Measurements from ENCODE around the gene DNAH17.

The DNAH17 gene

DNA sequence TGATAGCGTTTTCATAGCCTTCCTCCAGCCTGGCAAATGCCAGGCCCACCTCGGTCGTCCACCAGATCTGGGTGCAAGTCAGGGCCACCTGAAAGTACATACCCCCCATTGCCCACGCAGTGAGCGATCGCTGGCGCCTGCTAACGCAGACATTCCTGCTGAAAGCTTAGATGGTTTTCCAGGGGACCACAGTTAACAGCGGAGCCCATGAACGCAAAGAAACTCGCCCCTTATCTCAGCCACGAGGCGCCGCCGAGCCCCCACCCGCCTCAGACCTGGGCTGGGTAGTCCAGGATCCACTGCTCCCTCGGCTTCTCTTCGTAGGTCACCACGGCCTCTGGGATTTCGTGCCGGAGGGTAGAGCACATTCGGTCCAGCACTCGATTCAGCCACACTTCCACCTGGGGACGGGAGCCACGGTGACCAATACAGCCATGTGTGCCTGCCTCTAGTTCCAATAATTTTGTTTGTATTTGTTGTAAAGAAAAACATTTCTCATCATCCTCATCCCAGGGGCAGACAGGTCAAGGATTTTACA lies 74.5 kb downstream of the DNAH17 start:
- DNase-seq (ENCODE audit: insufficient read length, low spot score) (no peak), FAIRE-seq (no peak)
- TF ChIP-seq POLR2A (IDR thresholded peaks at IDR 0.05; ENCODE audit: low read depth, low read length), result no peak

DNA sequence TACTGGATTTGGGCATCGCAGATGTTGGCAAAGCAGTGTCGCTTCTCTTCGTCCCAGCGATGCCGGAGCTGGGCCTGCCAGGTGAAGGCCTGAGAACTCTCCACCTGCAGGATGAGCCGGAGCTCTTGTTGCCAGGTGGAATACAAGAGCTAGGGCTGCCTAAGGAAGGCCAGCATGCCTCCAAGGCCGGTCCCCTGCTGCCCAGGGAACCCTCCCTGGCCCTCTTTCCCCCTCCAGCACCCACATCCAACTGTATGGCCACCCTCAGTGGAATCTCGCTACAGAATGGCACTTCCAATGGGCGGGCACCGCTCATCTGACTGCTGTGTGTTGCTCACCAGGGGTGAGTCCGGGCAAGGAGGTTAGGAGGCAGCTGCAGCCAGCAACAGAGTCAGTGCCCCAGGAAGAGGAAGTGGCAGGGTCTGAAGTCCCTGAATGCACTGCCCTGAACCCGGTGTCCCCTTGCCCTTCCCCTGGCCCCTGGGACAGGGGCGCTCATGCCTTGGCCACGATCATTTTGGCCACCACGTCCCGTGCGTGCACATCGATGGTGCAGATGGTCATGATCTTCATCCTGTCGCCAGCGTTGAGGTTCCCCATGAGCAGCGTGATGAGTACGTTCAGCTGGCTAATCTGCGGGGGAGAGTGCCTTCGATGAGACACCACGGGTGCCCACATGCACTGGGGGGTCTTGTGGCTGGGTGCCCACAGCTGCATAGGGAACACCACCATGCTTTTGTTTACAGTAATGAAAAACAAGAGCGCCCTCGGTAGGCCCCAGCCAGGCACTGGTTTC lies 75.8 kb downstream of the DNAH17 start:
- no peak for DNase-seq (ENCODE audit: insufficient read length, low spot score)
- no peak for TF ChIP-seq POLR2A (IDR thresholded peaks at IDR 0.05; ENCODE audit: low read depth, low read length)
- no peak for FAIRE-seq

DNA sequence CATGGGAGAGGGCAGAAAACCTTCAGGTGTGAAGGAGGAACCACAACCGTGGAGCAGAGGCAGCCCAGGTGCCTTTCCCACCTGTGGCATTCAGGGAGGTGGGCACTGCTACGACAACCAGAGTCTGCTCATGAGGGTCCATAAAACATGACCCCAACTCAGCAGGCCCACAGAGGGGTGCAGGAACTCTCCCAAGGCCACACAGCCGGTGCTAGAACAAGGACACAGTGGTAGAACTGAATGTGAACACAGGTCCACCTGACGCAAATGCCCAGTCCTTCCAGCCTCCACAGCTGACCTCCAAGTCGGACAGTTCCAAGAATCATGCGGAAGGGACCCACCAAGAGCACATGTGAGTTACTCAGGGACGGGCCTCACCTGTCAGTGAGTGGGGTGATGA lies 76.4 kb downstream of the DNAH17 start:
- no peak for TF ChIP-seq POLR2A (IDR thresholded peaks at IDR 0.05; ENCODE audit: low read depth, low read length)
- FAIRE-seq, result no peak
- no peak for DNase-seq (ENCODE audit: insufficient read length, low spot score)

DNA sequence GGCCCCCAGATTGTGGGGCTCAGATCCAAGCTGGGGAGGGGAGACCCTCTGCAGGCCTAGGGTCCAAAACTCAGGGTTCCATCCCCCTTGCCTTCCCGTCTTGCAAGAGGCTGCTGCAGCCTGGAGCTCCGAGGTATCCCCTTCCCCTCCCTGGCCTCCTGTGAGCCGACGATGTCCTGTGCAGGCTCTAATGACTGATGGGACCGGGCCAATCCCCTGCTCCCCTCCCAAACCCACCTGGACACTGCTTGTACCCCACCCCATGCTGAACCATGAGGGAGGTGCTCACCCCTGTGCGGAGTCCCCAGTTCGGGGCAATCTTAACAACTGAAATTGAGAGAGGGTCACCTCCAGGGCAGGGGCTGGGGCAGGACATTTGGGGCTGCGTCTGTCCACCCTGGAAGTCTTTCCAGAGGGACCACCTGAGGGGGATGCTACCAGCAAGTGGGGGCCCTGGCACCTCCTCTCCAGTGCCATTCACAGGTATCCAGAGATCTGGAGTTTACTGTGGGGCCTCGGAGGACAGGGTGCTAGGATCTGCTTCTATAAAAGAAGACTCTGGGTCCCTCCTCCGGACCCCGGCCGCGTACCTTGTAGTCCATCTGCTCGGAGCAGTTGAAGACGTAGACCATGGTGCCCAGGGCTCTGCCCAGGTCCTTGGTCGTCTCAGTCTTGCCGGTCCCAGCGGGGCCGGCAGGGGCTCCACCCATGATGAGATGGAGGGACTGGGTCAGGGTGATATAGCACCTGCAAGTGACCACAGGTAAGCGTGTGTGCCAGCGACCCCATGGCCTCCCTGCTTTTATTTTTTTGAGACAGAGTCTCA lies 77.3 kb downstream of the DNAH17 start:
- DNase-seq (ENCODE audit: insufficient read length, low spot score) (no peak), FAIRE-seq (no peak)
- TF ChIP-seq POLR2A (IDR thresholded peaks at IDR 0.05; ENCODE audit: low read depth, low read length), result no peak

DNA sequence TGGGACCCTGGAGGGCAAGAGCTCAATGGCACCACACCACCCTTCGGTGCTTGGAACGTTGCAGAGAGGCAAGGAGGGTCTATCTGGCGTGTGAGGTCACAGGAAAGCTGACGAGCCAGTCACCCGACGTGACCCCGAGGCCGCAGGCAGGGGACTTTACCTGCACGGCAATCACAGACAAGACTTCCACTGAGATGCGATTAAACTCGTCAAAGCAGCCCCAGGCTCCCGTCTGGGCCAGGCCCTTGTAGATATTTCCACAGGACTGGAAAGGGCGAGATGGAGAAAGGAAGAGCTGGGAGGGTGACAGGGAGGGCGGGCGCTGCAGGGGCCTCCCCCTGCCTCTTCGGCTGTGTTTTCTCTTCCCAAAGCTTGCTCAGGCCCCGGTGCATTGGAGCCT lies 78.3 kb downstream of the DNAH17 start:
- no peak for FAIRE-seq
- no peak for DNase-seq (ENCODE audit: insufficient read length, low spot score)
- no peak for TF ChIP-seq POLR2A (IDR thresholded peaks at IDR 0.05; ENCODE audit: low read depth, low read length)

DNA sequence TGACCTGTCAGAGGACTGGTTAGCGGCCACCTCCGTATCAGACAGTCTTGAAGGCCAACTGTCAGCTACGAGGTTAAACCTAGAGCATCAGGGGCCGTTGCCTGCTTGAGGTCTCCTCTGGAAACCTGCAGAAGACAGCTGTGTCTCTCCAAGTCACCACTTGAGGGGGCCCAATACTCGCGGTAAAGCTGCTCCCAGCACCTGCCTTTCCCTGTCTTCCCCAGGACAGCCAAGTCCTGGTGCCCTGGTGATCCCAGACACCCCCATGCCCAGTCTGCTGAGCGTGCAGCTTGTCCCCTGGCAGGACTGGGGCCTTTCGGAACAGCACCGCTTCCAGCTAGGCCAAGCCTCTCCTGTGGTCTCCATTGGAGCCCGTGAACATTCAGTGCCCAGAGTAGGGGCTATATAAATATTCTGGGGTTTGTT lies 80.1 kb downstream of the DNAH17 start:
- FAIRE-seq, result no peak
- DNase-seq (ENCODE audit: insufficient read length, low spot score), result peak; percentile 90
- no peak for TF ChIP-seq POLR2A (IDR thresholded peaks at IDR 0.05; ENCODE audit: low read depth, low read length)

DNA sequence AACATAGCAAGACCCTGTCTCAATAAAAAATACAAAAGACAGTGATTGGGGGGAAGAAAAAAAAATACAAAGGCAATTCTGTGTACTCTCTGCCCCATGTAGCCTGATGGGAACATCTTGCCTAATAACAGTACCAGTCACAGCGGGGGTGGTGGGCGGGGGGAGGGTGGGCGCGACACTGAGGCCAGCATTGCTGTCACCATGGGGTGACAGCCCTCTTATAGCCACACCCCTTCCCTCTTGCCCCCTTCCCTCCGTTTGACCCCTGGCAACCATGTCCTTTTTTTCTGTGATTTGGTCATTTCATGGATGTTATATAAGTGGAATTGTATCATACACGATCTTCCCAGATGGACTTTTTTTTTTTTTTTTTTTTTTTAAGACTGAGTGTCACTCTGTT lies 80.9 kb downstream of the DNAH17 start:
- FAIRE-seq, result no peak
- TF ChIP-seq POLR2A (IDR thresholded peaks at IDR 0.05; ENCODE audit: low read depth, low read length), result no peak
- DNase-seq (ENCODE audit: insufficient read length, low spot score), result no peak

DNA sequence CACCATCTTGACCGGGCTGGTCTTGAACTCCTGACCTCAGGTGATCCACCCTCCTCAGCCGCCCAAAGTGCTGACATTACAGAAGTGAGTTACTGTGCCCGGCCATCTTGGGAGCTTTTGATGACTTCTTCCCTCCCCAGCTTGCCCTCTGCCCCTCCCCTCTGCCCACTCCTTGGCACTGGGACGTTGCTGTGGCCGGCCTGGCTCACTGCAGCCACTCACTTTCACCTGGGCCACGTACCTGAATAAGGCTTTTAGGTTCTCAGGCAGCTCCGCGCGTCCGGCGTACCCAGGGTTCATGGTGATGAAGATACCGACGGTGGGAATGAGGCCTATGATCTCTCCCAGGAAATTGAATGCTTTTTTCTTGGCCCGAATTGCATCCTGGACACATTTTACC lies 81.6 kb downstream of the DNAH17 start:
- no peak for DNase-seq (ENCODE audit: insufficient read length, low spot score)
- no peak for FAIRE-seq
- TF ChIP-seq POLR2A (IDR thresholded peaks at IDR 0.05; ENCODE audit: low read depth, low read length), result no peak

DNA sequence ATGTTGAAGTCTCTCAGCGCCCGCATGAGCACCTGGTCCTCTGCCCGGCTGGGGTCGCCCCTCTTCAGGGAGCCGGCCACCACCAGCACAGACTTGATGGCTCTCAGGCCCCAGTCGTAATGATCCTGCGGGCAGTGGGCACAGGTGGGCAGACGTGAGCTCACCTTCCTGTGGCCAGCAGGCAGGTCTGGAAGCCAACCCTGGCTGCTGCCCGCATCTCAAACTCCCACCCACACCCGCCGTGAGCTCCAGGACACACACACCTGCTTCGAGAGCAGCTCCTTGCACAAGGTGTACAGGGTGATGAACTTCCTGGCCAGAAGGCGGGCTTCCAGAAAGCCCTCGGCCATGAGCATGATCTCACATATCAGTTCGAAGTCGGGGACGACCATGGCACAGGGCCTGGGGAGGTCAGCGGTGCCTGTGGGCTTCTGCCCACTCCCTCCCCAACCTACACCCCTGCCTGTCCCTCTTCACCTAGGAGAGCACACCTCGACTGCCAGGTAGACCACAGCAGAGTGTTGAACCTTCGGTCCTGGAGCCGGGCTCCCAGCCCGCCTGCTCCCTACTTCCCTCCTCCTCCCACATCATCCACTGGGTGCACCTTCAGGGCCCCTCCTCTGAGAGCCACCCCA lies 82.4 kb downstream of the DNAH17 start:
- DNase-seq (ENCODE audit: insufficient read length, low spot score) (no peak), FAIRE-seq (no peak)
- TF ChIP-seq POLR2A (IDR thresholded peaks at IDR 0.05; ENCODE audit: low read depth, low read length), result no peak

DNA sequence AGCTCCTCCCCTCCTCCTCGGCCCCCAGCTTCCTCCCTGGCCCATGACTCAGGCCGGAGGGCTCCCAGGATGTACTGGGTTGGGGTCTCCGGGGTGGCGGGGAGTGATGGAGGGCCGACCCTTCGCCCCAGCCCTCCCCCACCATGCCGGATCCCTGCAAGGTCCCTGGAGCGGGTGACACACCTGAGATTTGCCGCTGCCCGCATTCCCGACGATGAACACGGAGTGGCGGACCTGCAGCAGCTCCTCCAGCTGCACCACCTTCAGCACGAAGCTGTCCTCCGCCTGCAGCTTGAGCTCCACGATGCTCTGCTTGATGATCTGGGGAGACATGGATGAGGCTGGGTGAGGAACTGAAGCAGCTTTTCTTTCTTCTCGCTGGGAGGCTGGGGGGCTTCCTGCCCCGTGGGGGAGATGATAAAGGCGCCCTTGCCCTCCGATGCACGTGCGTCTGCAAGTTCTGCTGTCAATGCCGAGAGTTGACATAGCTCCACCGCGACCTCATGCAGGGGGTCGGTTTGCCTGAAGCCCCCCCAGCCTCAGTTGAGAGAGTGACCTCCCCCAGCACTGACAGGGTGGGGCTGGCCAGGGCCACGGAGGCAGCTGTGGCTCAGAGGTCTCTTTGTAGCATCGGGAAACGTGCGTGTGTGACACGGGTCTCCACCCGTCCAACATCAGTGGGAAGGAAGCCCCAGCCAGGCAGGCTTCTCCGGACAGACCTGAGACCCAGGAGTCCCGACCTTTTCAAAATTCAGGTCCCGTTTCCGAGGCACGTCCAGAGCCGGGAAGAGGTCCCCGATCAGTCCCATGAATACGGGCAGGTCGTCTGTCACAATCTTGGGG lies 83.1 kb downstream of the DNAH17 start:
- FAIRE-seq (no peak), DNase-seq (ENCODE audit: insufficient read length, low spot score) (no peak)
- no peak for TF ChIP-seq POLR2A (IDR thresholded peaks at IDR 0.05; ENCODE audit: low read depth, low read length)

DNA sequence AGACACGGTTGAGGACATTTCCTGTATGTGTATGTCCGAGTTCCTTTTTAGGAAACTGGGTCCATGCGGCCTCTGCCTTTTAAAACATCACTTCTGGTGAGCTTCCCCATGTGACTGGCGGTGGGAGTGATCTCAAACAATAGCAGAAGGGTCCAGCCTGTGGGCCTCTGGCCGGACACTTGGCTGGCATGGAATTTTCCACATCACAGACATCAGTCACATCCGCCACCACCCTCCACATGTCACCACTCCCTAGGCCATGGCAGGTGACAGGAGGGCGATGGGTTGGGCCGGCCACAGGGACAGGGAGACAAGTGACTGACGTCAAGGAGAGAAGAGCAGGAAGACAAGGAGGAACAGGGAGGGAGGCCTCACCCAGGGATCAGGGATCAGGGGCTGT lies 83.7 kb downstream of the DNAH17 start:
- FAIRE-seq (no peak), DNase-seq (ENCODE audit: insufficient read length, low spot score) (no peak)
- TF ChIP-seq POLR2A (IDR thresholded peaks at IDR 0.05; ENCODE audit: low read depth, low read length), result no peak

DNA sequence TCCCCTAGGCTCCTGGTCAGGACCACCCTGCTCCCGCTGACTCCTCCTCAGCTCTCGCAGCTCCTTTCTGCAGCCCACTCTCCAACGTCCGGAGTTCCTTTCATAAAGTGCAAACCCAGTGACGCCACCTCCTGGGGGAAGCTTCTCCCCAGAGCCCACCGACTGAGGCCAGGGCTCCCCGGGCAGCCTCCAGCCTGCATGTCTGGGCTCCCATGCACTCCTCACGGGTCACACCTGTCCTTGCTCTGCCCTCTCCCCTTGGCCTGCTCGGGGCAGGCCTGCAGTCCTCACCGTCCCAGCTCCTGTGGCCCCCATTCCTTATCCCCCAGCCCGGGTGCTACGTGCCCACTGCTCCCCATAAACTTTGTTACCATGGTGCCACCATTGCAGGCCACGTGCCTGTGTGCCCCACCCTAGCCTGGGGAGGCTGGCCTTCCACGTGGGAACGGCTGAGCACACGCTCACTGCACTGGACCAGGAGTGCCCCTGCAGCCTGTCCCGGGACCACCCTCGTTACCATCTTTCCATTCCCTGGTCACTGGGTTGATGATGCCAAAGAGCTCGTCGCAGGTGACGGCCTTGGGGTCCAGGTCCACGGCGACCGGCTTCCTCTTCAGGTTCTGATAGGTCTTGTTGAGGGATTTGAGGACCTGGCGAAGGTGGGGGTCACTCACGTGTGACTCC lies 84.9 kb downstream of the DNAH17 start:
- no peak for DNase-seq (ENCODE audit: insufficient read length, low spot score)
- no peak for TF ChIP-seq POLR2A (IDR thresholded peaks at IDR 0.05; ENCODE audit: low read depth, low read length)
- FAIRE-seq, result no peak

All from H54 (cell line).